Stomach (tissue), 4 donors: ENCODE results near the gene UBE2R2.

Experiments
- EP300 ChIP-seq: sonication (generic); formaldehyde crosslinking; IDR thresholded peaks from one replicate; pipeline ENCODE4 v1.6.1; 2017; ENCODE audit warnings: antibody characterized with exemption
- POLR2A ChIP-seq, 4 donors: fragments of 450-650 bp; IDR thresholded peaks; one replicate each; pipeline ENCODE4 v1.6.1; 2016; ENCODE audit warnings: antibody characterized with exemption in 4 of 4, control low read depth in 2 of 4, mild to moderate bottlenecking in 1 of 4, moderate library complexity in 1 of 4
- TF ChIP-seq, protein P1 (sequence below), 7 experiments: fragments of 450-650 bp in 4 of 7; fragments of 200-600 bp in 3 of 7; sonication (generic) in 3 of 7; IDR thresholded peaks; one replicate each; pipeline ENCODE4 v1.5.1; 2016 to 2019; ENCODE audit warnings: antibody characterized with exemption in 7 of 7, control low read depth in 2 of 7, mild to moderate bottlenecking in 1 of 7

DNA sequence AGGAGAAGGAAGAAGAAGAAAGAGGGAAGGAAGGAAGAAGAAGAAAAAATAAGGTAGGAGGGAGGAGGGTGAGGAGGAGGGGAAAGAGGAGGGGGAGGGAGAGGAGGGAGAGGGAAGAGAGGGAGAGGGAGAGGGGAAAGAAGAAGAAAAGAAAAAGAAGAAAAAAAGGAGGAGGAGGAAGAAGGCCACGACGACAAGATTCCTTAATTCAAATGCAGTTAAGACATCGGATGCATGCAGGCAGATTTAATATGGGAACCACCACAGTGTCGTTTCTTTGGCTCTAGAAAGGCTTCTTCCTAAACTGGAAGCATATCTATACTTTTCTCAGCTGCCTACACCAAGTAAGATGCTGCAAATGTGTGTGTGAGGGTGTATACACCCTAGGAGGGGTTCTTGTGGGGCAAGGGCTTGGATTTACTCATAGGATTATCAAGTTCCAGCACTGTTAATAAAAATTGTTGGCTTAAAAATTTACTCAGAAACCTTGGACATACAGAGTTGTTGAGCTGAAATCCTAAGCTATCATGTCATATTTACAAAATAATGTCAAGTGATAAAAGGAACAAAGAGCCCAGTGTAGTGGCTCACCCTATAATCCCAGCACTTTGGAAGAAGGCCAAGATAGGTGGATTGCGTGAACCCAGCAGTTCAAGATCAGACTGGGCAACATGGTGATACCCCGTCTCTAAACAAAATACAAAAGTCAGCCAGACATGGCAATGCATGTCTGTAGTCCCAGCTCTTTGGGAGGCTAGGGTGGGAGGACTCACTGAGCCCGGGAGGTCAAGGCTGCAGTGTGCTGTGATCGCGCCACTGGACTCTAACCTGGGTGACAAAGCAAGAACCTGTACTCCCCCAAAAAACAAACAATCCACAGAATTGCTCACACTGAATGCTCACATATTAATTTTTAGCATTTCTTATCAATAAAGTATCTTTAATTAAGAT is 123.2 kb downstream of the UBE2R2 start:
- TF ChIP-seq, protein P1, sequence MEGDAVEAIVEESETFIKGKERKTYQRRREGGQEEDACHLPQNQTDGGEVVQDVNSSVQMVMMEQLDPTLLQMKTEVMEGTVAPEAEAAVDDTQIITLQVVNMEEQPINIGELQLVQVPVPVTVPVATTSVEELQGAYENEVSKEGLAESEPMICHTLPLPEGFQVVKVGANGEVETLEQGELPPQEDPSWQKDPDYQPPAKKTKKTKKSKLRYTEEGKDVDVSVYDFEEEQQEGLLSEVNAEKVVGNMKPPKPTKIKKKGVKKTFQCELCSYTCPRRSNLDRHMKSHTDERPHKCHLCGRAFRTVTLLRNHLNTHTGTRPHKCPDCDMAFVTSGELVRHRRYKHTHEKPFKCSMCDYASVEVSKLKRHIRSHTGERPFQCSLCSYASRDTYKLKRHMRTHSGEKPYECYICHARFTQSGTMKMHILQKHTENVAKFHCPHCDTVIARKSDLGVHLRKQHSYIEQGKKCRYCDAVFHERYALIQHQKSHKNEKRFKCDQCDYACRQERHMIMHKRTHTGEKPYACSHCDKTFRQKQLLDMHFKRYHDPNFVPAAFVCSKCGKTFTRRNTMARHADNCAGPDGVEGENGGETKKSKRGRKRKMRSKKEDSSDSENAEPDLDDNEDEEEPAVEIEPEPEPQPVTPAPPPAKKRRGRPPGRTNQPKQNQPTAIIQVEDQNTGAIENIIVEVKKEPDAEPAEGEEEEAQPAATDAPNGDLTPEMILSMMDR (IDR thresholded peaks at IDR 0.05), result no peak
- TF ChIP-seq POLR2A (IDR thresholded peaks at IDR 0.05) (no peak), EP300 (no peak)
